Cardiac muscle cell (in vitro differentiated cells and primary cell): ENCODE measurements around the gene SRPX. TPM values are rescaled to one million over a fixed set of nuclear protein-coding genes. Genes with fewer than 3 reads are reported as not detected.

Source experiments
- DNase-seq, 2 donors: peaks; one replicate each; pipeline versions ENCODE4 v3.0.0 to v3.0.0-alpha.2; 2010 to 2017; ENCODE audit warnings: low read depth in 1 of 2, low spot score in 1 of 2
- H3K27ac ChIP-seq: fragments of 200-600 bp; sonication (generic); 2 replicates; pipeline ENCODE4 v1.5.1; 2016
- H3K27me3 ChIP-seq: fragments of 200-600 bp; sonication (generic); 2 replicates; pipeline ENCODE4 v1.6.0; 2016; ENCODE audit warnings: control low read depth
- H3K36me3 ChIP-seq: fragments of 200-600 bp; sonication (generic); 2 replicates; pipeline ENCODE4 v1.5.1; 2016; ENCODE audit warnings: control low read depth
- H3K4me1 ChIP-seq: fragments of 200-600 bp; sonication (generic); 2 replicates; pipeline ENCODE4 v1.8.1; 2017; ENCODE audit warnings: low read depth, mild to moderate bottlenecking, mixed run types
- H3K4me3 ChIP-seq: fragments of 200-600 bp; sonication (generic); 2 replicates; pipeline ENCODE4 v1.5.1; 2016; ENCODE audit warnings: mild to moderate bottlenecking
- H3K9me3 ChIP-seq: fragments of 200-600 bp; sonication (generic); 2 replicates; pipeline ENCODE4 v1.5.1; 2017; ENCODE audit warnings: low read depth, mild to moderate bottlenecking, control low read depth
- polyA plus RNA-seq: library from polyadenylated mRNA; unstranded; fragments of >200 nt; fragmentation: Nextera tagmentation; extraction: Ambion mirVana; gene quantifications from 2 replicates; pipeline ENCODE4 v1.2.1, GENCODE V29; 2016
- total RNA-seq: library from RNA; depleted of rRNA; stranded (reverse); fragments of >200 nt; gene quantifications from 2 replicates; pipeline ENCODE4 v1.2.3, GENCODE V29; 2016
- TF ChIP-seq, protein P1 (sequence below): IDR thresholded peaks from 2 replicates; pipeline ENCODE4 v1.5.1; 2012; ENCODE audit warnings: low read depth, mild to moderate bottlenecking, low read length

SRPX gene
- total and polyA plus RNA-seq, 2 experiments from 2014 or later = 9.6 to 21.4 TPM

DNA sequence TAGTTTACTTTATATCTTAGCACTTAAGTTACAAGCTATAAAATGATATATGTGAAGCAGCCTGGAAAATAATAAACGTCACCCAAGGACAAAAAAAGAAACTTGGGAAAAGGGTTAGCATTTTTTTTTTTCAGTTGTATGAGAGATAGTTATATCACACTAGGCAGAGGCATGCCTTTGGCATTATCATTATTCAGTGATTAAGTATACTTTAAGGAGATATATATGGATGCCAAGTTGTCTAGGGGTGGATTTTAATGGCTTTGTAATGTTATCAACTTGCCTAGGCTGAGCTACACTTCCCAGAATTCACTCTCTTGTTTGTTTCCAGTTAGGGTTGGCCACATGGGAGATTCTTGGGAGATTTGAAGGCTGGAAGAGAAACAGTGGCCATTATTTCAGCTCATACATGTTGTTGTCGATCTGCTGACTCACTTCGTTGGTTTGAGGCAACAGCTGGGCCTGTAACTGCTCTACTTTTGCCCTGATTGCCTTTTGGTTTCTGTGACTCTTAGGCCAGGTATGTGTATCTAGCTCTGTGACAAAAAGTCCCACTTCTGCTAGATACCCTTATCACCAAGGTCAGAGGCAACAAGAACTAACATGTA, 11.5 kb upstream of the SRPX start:
- Histone ChIP-seq H3K4me1 (no peaks in the 10 kb centered on the region), H3K4me3 (no peak overlapping the region), H3K36me3 (no peaks in the 10 kb centered on the region), H3K27me3 (no peaks in the 10 kb centered on the region), H3K9me3 (no peaks in the 10 kb centered on the region), H3K27ac (no peak overlapping the region)
- DNase-seq = peak in 1 of 2 donors; percentile 69
- TF ChIP-seq, protein P1, sequence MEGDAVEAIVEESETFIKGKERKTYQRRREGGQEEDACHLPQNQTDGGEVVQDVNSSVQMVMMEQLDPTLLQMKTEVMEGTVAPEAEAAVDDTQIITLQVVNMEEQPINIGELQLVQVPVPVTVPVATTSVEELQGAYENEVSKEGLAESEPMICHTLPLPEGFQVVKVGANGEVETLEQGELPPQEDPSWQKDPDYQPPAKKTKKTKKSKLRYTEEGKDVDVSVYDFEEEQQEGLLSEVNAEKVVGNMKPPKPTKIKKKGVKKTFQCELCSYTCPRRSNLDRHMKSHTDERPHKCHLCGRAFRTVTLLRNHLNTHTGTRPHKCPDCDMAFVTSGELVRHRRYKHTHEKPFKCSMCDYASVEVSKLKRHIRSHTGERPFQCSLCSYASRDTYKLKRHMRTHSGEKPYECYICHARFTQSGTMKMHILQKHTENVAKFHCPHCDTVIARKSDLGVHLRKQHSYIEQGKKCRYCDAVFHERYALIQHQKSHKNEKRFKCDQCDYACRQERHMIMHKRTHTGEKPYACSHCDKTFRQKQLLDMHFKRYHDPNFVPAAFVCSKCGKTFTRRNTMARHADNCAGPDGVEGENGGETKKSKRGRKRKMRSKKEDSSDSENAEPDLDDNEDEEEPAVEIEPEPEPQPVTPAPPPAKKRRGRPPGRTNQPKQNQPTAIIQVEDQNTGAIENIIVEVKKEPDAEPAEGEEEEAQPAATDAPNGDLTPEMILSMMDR = no peak

DNA sequence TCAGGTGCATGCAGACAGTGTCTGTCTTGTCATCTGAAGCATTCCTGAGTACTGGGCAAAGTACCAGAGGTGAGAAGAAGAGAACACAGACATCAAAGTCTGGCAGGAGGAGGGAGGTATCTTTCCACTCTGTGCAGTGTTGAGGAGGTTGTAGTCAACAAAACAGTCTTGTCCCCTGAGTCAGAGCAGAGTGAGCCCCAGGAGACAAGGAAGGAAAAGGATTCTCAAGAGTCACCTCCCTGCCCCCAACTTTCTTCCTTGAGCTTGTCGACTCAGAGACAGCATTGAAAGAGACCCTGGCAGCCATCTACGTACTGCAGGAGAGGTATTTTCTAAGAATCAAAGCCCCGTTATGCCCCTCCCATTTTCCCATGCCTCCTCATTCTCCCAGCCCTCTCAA, 4.4 kb upstream of the SRPX start:
- H3K4me3 ChIP-seq = no peak overlapping the region
- no peaks in the 10 kb centered on the region for H3K36me3 ChIP-seq
- H3K9me3 ChIP-seq = no peaks in the 10 kb centered on the region
- H3K27me3 ChIP-seq = peaks cover 14% of the 10 kb centered on the region
- TF ChIP-seq, protein P1 = no peak
- peaks cover 4% of the 10 kb centered on the region for H3K4me1 ChIP-seq
- DNase-seq = no peak
- no peak overlapping the region for H3K27ac ChIP-seq

DNA sequence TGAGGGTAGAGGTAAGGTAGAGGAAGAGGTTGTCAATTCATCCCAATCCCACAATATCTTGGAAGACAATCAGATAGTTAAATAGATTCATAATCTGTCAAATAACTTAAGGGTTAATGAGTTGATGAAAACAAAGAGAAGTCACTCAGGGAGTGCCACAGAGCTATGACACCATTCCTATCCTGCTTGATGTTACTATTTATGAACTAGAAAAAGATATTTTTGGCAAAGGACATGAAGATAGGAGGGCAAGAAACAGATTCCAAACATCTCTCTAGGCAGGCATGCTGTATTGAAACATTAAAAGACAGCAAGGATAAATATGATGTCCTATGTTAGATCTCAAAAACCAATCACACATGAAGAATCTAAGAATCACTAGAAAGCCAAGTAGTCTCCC, 3.5 kb upstream of the SRPX start:
- no peak for DNase-seq

DNA sequence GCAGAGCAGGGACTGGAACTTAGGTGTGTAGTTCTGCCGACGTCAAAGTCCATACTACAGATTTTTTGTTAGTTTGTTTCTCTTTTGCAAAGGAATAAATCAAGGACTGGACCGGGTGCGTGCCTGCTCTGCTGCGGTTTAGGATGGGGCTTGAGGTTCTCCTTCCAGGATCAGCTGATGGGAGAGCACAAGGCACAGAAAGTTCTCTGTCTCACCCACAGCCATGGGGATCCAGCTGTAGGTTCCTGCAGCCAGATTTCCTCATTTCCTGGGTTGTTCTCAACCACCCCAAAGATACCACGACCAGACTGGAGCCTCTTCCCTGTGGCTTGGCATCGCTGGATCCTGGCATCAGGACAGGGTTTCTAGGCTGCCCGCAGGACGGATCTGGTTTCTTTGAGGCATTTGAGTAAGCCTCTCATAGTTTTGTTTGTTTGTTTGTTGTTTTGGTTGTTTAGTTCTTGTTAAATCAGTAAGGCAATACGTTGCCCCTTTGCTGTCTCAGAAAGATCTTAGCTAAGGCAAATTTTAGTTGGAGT, 789 bp upstream of the SRPX start:
- peak in 1 of 2 donors; percentile 51 for DNase-seq
- no peak overlapping the region for H3K4me3 ChIP-seq
- TF ChIP-seq, protein P1 = no peak
- H3K36me3 ChIP-seq = no peaks in the 10 kb centered on the region
- peaks cover 14% of the 10 kb centered on the region for H3K27me3 ChIP-seq
- H3K4me1 ChIP-seq = peaks cover 4% of the 10 kb centered on the region
- no peak overlapping the region for H3K27ac ChIP-seq
- no peaks in the 10 kb centered on the region for H3K9me3 ChIP-seq

More for the DNA sequence above, 3.5 kb upstream of the SRPX start:
- peaks cover 14% of the 10 kb centered on the region for H3K27me3 ChIP-seq
- H3K4me3 ChIP-seq = no peak overlapping the region
- peaks cover 4% of the 10 kb centered on the region for H3K4me1 ChIP-seq
- TF ChIP-seq, protein P1 = no peak
- H3K36me3 ChIP-seq = no peaks in the 10 kb centered on the region
- no peaks in the 10 kb centered on the region for H3K9me3 ChIP-seq
- no peak overlapping the region for H3K27ac ChIP-seq

DNA sequence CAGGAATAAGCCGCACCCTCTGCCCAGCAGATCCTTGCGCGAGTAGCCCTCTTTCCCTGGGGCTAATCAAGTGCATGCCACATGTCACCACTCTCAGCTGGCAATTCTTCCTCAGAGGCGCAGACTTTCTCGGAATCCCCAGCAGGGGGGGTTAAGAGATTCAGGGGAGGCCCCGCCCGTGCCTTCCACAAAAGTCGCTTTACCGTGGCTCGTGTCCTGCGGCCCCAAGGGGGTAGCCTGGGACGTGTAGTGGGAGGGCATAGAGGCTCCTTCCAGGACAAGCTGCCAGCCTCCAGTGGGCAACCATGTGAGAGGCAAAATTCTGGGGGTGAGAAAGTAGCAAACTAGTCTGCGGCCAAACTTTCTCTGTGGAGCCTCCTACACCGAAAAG, 652 bp downstream of the SRPX start:
- Histone ChIP-seq H3K27ac (no peak overlapping the region), H3K36me3 (no peaks in the 10 kb centered on the region), H3K4me1 (no peaks in the 10 kb centered on the region), H3K27me3 (peaks cover 14% of the 10 kb centered on the region), H3K9me3 (no peaks in the 10 kb centered on the region), H3K4me3 (peak overlapping the region; percentile 48)
- peak; percentile 65 to 66 for DNase-seq
- TF ChIP-seq, protein P1 = peak; percentile 36
